K562 (cell line): ENCODE data around the gene ARID3B. TPM values are rescaled to one million over a fixed set of nuclear protein-coding genes. Genes with fewer than 3 reads are reported as not detected.
A peak's percentile ranks its signal among the peaks of the same experiment; 100 is the strongest.

Experiments used
- ARNT ChIP-seq, 2 experiments: fragments of 450-650 bp; IDR thresholded peaks; 2 replicates each; pipeline ENCODE4 v1.6.1; 2016; ENCODE audit warnings: mild to moderate bottlenecking in 1 of 2
- CEBPG ChIP-seq, 3 experiments: fragments of 200-800 bp in 1 of 3; sonication (Bioruptor generic) in 1 of 3; sonication (generic) in 1 of 3; formaldehyde crosslinking in 1 of 3; IDR thresholded peaks in 2 of 3; conservative IDR thresholded peaks in 1 of 3; 2 replicates each; pipeline versions ENCODE4 v1.6.1 to v1.8.0; 2016 to 2022; ENCODE audit warnings: missing compliant biosample characterization in 2 of 3, missing genetic modification characterization in 2 of 3, mild to moderate bottlenecking in 1 of 3, missing genetic modification reagents in 1 of 3
- CREBBP ChIP-seq: IDR thresholded peaks from one replicate; pipeline ENCODE4 v1.6.1; 2012; ENCODE audit warnings: low read depth, mild to moderate bottlenecking, control low read depth, inconsistent platforms, low read length
- EHMT2 ChIP-seq: fragments of 450-650 bp; IDR thresholded peaks from 2 replicates; pipeline ENCODE4 v1.6.1; 2018; ENCODE audit warnings: antibody characterized with exemption
- FOXK2 ChIP-seq, 2 experiments: fragments of 450-650 bp; IDR thresholded peaks in 1 of 2; conservative IDR thresholded peaks in 1 of 2; 2 replicates each; pipeline ENCODE4 v1.6.1; 2016; ENCODE audit warnings: low read depth in 2 of 2, mild to moderate bottlenecking in 1 of 2
- HEY1 ChIP-seq: fragments of 250-450 bp; sonication (Bioruptor Pico); IDR thresholded peaks from 2 replicates; pipeline ENCODE4 v1.5.0; 2020; ENCODE audit warnings: mild to moderate bottlenecking, moderate library complexity, borderline replicate concordance
- IRF2 ChIP-seq: sonication (generic); formaldehyde crosslinking; IDR thresholded peaks from 2 replicates; pipeline ENCODE4 v1.8.1; 2022; ENCODE audit warnings: mild to moderate bottlenecking, missing genetic modification reagents
- KHSRP ChIP-seq: fragments of 450-650 bp; IDR thresholded peaks from 2 replicates; pipeline ENCODE4 v1.6.1; 2017
- KLF13 ChIP-seq: fragments of 450-650 bp; IDR thresholded peaks from 2 replicates; pipeline ENCODE4 v1.6.1; 2016; ENCODE audit warnings: missing genetic modification characterization, low read depth, mild to moderate bottlenecking, missing compliant biosample characterization, moderate library complexity, borderline replicate concordance
- NELFE ChIP-seq: IDR thresholded peaks from 2 replicates; pipeline ENCODE4 v1.6.1; 2011; ENCODE audit warnings: mild to moderate bottlenecking; ENCODE audit not compliant: insufficient read depth, insufficient read length
- NR2C2 ChIP-seq, 2 experiments: fragments of 200-800 bp in 1 of 2; sonication (Bioruptor generic) in 1 of 2; sonication (generic) in 1 of 2; formaldehyde crosslinking in 1 of 2; IDR thresholded peaks; 2 replicates each; pipeline versions ENCODE4 v1.6.1 to v1.8.0; 2016 to 2022; ENCODE audit warnings: mild to moderate bottlenecking in 1 of 2, missing compliant biosample characterization in 1 of 2, missing genetic modification characterization in 1 of 2, missing genetic modification reagents in 1 of 2
- PHF21A ChIP-seq: fragments of 450-650 bp; IDR thresholded peaks from 2 replicates; pipeline ENCODE4 v1.6.1; 2017; ENCODE audit warnings: low read depth, borderline replicate concordance
- RBFOX2 ChIP-seq: fragments of 200-400 bp; formaldehyde crosslinking; IDR thresholded peaks from 2 replicates; pipeline ENCODE4 v1.6.1; 2017; ENCODE audit warnings: low read depth, mild to moderate bottlenecking, low read length, moderate library complexity
- SP1 ChIP-seq: sonication (generic); formaldehyde crosslinking; IDR thresholded peaks from 2 replicates; pipeline ENCODE4 v1.8.1; 2022; ENCODE audit warnings: mild to moderate bottlenecking, missing genetic modification reagents
- ZNF444 ChIP-seq: fragments of 250-450 bp; sonication (Bioruptor Pico); IDR thresholded peaks from 2 replicates; pipeline ENCODE4 v1.4.0; 2020; ENCODE audit warnings: mild to moderate bottlenecking, moderate library complexity
- ZNF766 ChIP-seq: fragments of 200-800 bp; sonication (Bioruptor generic); conservative IDR thresholded peaks from 2 replicates; pipeline ENCODE4 v1.6.1; 2016; ENCODE audit warnings: missing genetic modification characterization, missing compliant biosample characterization
- ZSCAN32 ChIP-seq: fragments of 450-650 bp; formaldehyde crosslinking; IDR thresholded peaks from 2 replicates; pipeline ENCODE4 v1.4.0; 2020; ENCODE audit warnings: mild to moderate bottlenecking, moderate library complexity
- polyA plus RNA-seq, 8 experiments: library from polyadenylated mRNA; depleted of rRNA in 4 of 8; stranded (reverse) in 5 of 8; unstranded in 3 of 8; fragments of >200 nt; fragmentation: Nextera tagmentation in 2 of 8; fragmentation: Illumina TruSeq in 1 of 8; extraction: Ambion mirVana in 2 of 8; extraction: Trizol in 1 of 8; gene quantifications; 2 replicates each; pipeline versions ENCODE4 v1.2.1 to v1.2.3, GENCODE V29; 2011 to 2014; ENCODE audit warnings: inconsistent platforms in 1 of 8, missing spikeins in 1 of 8
- total RNA-seq, 7 experiments: library from RNA; depleted of rRNA in 6 of 7; stranded (reverse); fragments of >200 nt in 6 of 7; fragmentation: Illumina TruSeq in 2 of 7; extraction: Trizol in 2 of 7; gene quantifications; 2 replicates each; pipeline versions ENCODE4 v1.2.1 to v1.2.3, GENCODE V29; 2011 to 2021; ENCODE audit warnings: low replicate concordance in 1 of 7
- TF ChIP-seq, protein P1 (sequence below): fragments of 450-650 bp; formaldehyde crosslinking; IDR thresholded peaks from 2 replicates; pipeline ENCODE4 v1.4.0; 2022; ENCODE audit warnings: missing genetic modification characterization
- TF ChIP-seq, protein P2 (sequence below): fragments of 450-650 bp; IDR thresholded peaks from 2 replicates; pipeline ENCODE4 v1.6.1; 2018; ENCODE audit warnings: mild to moderate bottlenecking, low read depth; ENCODE audit not compliant: partially characterized antibody
- TF ChIP-seq, protein P3 (sequence below), 2 experiments: fragments of 150-350 bp in 1 of 2; IDR thresholded peaks; 2 replicates each; pipeline ENCODE4 v1.6.1; 2012 to 2016; ENCODE audit warnings: low read depth in 2 of 2, low read length in 2 of 2, mild to moderate bottlenecking in 1 of 2, moderate library complexity in 1 of 2

Gene ARID3B
- total and polyA plus RNA-seq, 9 of the 15 experiments (the other 6 are each of a cell fraction or from before 2014, with no cell fraction given): 0.32 to 15.1 (median 7.1) TPM

DNA sequence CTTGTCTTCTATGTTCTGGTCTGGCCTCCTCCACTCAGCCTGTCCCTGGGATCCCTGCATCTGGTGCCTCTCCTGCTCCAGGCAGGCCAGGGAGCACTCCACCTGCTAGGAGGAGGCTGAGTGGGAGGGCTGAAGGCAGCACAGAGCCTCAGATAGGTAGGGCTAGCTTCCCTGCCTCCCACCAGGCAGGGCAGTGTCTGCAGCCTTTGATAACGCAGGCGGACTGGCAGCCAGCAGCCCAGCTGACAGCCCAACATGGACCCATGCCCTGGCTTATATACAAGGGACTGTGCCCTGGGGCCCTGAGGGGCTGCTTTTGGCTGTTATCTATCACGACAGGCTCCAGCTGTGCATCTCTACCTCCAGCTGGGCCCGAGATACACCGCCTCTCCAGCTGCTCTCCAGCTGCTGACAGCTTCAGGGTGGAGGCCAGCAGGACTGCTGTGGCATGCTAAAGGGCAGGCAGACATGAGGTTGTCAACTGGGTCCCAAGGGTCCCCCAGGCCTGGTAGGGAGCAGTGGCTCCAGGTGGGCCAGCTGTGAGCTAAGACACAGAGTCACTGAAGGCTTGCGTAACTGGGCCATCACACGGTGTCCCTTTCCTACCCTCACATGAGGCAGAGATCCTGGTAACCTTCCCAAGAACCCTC, 69.4 kb downstream of the ARID3B start (continued):
- TF ChIP-seq, protein P1, sequence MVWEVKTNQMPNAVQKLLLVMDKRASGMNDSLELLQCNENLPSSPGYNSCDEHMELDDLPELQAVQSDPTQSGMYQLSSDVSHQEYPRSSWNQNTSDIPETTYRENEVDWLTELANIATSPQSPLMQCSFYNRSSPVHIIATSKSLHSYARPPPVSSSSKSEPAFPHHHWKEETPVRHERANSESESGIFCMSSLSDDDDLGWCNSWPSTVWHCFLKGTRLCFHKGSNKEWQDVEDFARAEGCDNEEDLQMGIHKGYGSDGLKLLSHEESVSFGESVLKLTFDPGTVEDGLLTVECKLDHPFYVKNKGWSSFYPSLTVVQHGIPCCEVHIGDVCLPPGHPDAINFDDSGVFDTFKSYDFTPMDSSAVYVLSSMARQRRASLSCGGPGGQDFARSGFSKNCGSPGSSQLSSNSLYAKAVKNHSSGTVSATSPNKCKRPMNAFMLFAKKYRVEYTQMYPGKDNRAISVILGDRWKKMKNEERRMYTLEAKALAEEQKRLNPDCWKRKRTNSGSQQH: peak; percentile 52; the same call in 1 of the 2 replicates
- TF ChIP-seq KLF13 (tag): no peak; the same call in 1 of the 2 replicates
- TF ChIP-seq ZNF444 (CRISPR knock-in tag): no peak
- peak; percentile 83 for TF ChIP-seq SP1 (CRISPR knock-in tag)
- 0 out of 2 replicates have a peak, but pooled peaks have one; percentile 15 for TF ChIP-seq PHF21A
- no peak for TF ChIP-seq HEY1 (CRISPR knock-in tag)
- TF ChIP-seq, protein P2, sequence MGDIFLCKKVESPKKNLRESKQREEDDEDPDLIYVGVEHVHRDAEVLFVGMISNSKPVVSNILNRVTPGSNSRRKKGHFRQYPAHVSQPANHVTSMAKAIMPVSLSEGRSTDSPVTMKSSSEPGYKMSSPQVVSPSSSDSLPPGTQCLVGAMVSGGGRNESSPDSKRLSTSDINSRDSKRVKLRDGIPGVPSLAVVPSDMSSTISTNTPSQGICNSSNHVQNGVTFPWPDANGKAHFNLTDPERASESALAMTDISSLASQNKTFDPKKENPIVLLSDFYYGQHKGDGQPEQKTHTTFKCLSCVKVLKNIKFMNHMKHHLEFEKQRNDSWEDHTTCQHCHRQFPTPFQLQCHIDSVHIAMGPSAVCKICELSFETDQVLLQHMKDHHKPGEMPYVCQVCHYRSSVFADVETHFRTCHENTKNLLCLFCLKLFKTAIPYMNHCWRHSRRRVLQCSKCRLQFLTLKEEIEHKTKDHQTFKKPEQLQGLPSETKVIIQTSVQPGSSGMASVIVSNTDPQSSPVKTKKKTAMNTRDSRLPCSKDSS: no peak
- TF ChIP-seq RBFOX2: peak; percentile 46
- TF ChIP-seq, protein P3, sequence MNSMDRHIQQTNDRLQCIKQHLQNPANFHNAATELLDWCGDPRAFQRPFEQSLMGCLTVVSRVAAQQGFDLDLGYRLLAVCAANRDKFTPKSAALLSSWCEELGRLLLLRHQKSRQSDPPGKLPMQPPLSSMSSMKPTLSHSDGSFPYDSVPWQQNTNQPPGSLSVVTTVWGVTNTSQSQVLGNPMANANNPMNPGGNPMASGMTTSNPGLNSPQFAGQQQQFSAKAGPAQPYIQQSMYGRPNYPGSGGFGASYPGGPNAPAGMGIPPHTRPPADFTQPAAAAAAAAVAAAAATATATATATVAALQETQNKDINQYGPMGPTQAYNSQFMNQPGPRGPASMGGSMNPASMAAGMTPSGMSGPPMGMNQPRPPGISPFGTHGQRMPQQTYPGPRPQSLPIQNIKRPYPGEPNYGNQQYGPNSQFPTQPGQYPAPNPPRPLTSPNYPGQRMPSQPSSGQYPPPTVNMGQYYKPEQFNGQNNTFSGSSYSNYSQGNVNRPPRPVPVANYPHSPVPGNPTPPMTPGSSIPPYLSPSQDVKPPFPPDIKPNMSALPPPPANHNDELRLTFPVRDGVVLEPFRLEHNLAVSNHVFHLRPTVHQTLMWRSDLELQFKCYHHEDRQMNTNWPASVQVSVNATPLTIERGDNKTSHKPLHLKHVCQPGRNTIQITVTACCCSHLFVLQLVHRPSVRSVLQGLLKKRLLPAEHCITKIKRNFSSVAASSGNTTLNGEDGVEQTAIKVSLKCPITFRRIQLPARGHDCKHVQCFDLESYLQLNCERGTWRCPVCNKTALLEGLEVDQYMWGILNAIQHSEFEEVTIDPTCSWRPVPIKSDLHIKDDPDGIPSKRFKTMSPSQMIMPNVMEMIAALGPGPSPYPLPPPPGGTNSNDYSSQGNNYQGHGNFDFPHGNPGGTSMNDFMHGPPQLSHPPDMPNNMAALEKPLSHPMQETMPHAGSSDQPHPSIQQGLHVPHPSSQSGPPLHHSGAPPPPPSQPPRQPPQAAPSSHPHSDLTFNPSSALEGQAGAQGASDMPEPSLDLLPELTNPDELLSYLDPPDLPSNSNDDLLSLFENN (IDR thresholded peaks at IDR 0.05; ENCODE audit: low read depth in 2 of 2, low read length in 2 of 2): peak in 1 of 2 experiments; percentile 89; a peak in 2 of 4 replicates
- TF ChIP-seq CEBPG (CRISPR knock-in tag; IDR thresholded peaks at IDR 0.05): no peak
- TF ChIP-seq CEBPG (tag; conservative IDR thresholded peaks at IDR 0.05 in 1 of 2, IDR thresholded peaks at IDR 0.05 in 1 of 2): 0 out of 4 replicates have a peak, but pooled peaks of 1 of the 2 experiments have one; percentile 37
- no peak for TF ChIP-seq EHMT2
- TF ChIP-seq ARNT (IDR thresholded peaks at IDR 0.05): peak; percentile 37 to 89; a peak in 2 of 4 replicates
- TF ChIP-seq ZNF766 (CRISPR knock-in tag): peak; percentile 91
- no peak for TF ChIP-seq NELFE
- no peak for TF ChIP-seq CREBBP
- TF ChIP-seq FOXK2 (conservative IDR thresholded peaks at IDR 0.05 in 1 of 2, IDR thresholded peaks at IDR 0.05 in 1 of 2; ENCODE audit: low read depth in 2 of 2): peak; percentile 49 to 66; a peak in 2 of 4 replicates
- TF ChIP-seq NR2C2 (CRISPR knock-in tag; IDR thresholded peaks at IDR 0.05): no peak
- no peak for TF ChIP-seq NR2C2 (tag; IDR thresholded peaks at IDR 0.05)
- TF ChIP-seq KHSRP: peak; percentile 76
- no peak for TF ChIP-seq ZSCAN32
- TF ChIP-seq IRF2 (CRISPR knock-in tag): no peak
